Astrocyte (in vitro differentiated cells and primary cell): ENCODE data around the gene RNF41.

ENCODE experiments used
- CTCF ChIP-seq: IDR thresholded peaks from 2 replicates; pipeline ENCODE4 v1.5.1; 2011; ENCODE audit warnings: low read depth, mild to moderate bottlenecking, inconsistent platforms, low read length, moderate library complexity; ENCODE audit not compliant: insufficient read depth
- EZH2 ChIP-seq: IDR thresholded peaks from 2 replicates; pipeline ENCODE4 v1.6.1; 2012; ENCODE audit warnings: mild to moderate bottlenecking, low read length, inconsistent platforms; ENCODE audit not compliant: insufficient read depth

GRCh38 chr12:56154818-56155217 lies 66.9 kb downstream of the RNF41 start:
- no peak for TF ChIP-seq CTCF
- TF ChIP-seq EZH2 = no peak
